ENCODE data around the gene ITSN1.

The ITSN1 gene

GRCh38 chr21:33821503-33822322 is 179.4 kb downstream of the ITSN1 start:
- no peak for DNase-seq (ENCODE audit: low read depth, low spot score)
- H3K4me3 ChIP-seq (ENCODE audit: low read length), result no peak overlapping the region

GRCh38 chr21:33824156-33824941 is 182.0 kb downstream of the ITSN1 start:
- DNase-seq (ENCODE audit: low read depth, low spot score), result no peak
- no peak overlapping the region for H3K4me3 ChIP-seq (ENCODE audit: low read length)

- H3K4me3 ChIP-seq (ENCODE audit: low read length), result no peak overlapping the region
- DNase-seq (ENCODE audit: low read depth, low spot score), result no peak
These were observed 183.1 kb downstream of the ITSN1 start for GRCh38 chr21:33825419-33825818.

GRCh38 chr21:33825915-33826314 is 183.6 kb downstream of the ITSN1 start:
- DNase-seq (ENCODE audit: low read depth, low spot score), result no peak
- no peak overlapping the region for H3K4me3 ChIP-seq (ENCODE audit: low read length)

- no peak overlapping the region for H3K4me3 ChIP-seq (ENCODE audit: low read length)
- no peak for DNase-seq (ENCODE audit: low read depth, low spot score)
These were observed 185.8 kb downstream of the ITSN1 start for GRCh38 chr21:33828083-33828482.

GRCh38 chr21:33828577-33828976 is 186.3 kb downstream of the ITSN1 start:
- DNase-seq (ENCODE audit: low read depth, low spot score), result no peak
- no peak overlapping the region for H3K4me3 ChIP-seq (ENCODE audit: low read length)

- no peak overlapping the region for H3K4me3 ChIP-seq (ENCODE audit: low read length)
- DNase-seq (ENCODE audit: low read depth, low spot score), result no peak
These were observed 187.5 kb downstream of the ITSN1 start for GRCh38 chr21:33829844-33830243.

GRCh38 chr21:33831962-33832659 is 189.8 kb downstream of the ITSN1 start:
- H3K4me3 ChIP-seq (ENCODE audit: low read length), result no peak overlapping the region
- no peak for DNase-seq (ENCODE audit: low read depth, low spot score)

GRCh38 chr21:33834801-33835500 is 192.7 kb downstream of the ITSN1 start:
- no peak for DNase-seq (ENCODE audit: low read depth, low spot score)
- no peak overlapping the region for H3K4me3 ChIP-seq (ENCODE audit: low read length)

GRCh38 chr21:33835920-33836319 is 193.6 kb downstream of the ITSN1 start:
- no peak for DNase-seq (ENCODE audit: low read depth, low spot score)
- no peak overlapping the region for H3K4me3 ChIP-seq (ENCODE audit: low read length)

GRCh38 chr21:33836408-33836807 is 194.1 kb downstream of the ITSN1 start:
- H3K4me3 ChIP-seq (ENCODE audit: low read length), result no peak overlapping the region
- DNase-seq (ENCODE audit: low read depth, low spot score), result no peak

- no peak overlapping the region for H3K4me3 ChIP-seq (ENCODE audit: low read length)
- no peak for DNase-seq (ENCODE audit: low read depth, low spot score)
These were observed 196.9 kb downstream of the ITSN1 start for GRCh38 chr21:33839167-33839716.

GRCh38 chr21:33839806-33840205 is 197.5 kb downstream of the ITSN1 start:
- DNase-seq (ENCODE audit: low read depth, low spot score), result no peak

GRCh38 chr21:33840771-33841170 is 198.5 kb downstream of the ITSN1 start:
- no peak overlapping the region for H3K4me3 ChIP-seq (ENCODE audit: low read length)
- DNase-seq (ENCODE audit: low read depth, low spot score), result no peak

More at GRCh38 chr21:33839806-33840205, 197.5 kb downstream of the ITSN1 start:
- no peak overlapping the region for H3K4me3 ChIP-seq (ENCODE audit: low read length)

- DNase-seq (ENCODE audit: low read depth, low spot score), result no peak
- no peak overlapping the region for H3K4me3 ChIP-seq (ENCODE audit: low read length)
These were observed 199.3 kb downstream of the ITSN1 start for GRCh38 chr21:33841561-33841960.

GRCh38 chr21:33843216-33843615 is 200.9 kb downstream of the ITSN1 start:
- no peak overlapping the region for H3K4me3 ChIP-seq (ENCODE audit: low read length)
- DNase-seq (ENCODE audit: low read depth, low spot score), result no peak

- no peak overlapping the region for H3K4me3 ChIP-seq (ENCODE audit: low read length)
- no peak for DNase-seq (ENCODE audit: low read depth, low spot score)
These were observed 202.0 kb downstream of the ITSN1 start for GRCh38 chr21:33844104-33844889.

- DNase-seq (ENCODE audit: low read depth, low spot score), result no peak
- no peak overlapping the region for H3K4me3 ChIP-seq (ENCODE audit: low read length)
These were observed 202.5 kb downstream of the ITSN1 start for GRCh38 chr21:33844890-33845205.
